HepG2 (cell line): ENCODE measurements around the gene SOX12. TPM values are rescaled to one million over a fixed set of nuclear protein-coding genes. Genes with fewer than 3 reads are reported as not detected.
A peak's percentile ranks its signal among the peaks of the same experiment; 100 is the strongest.

Experiments
- ATF1 ChIP-seq: IDR thresholded peaks from 2 replicates; pipeline ENCODE4 v1.6.1; 2016; ENCODE audit warnings: mild to moderate bottlenecking, control low read depth
- HDAC1 ChIP-seq: sonication (generic); formaldehyde crosslinking; IDR thresholded peaks from 2 replicates; pipeline ENCODE4 v1.5.1; 2020; ENCODE audit warnings: mild to moderate bottlenecking, missing genetic modification reagents
- LRRFIP1 ChIP-seq: sonication (generic); formaldehyde crosslinking; conservative IDR thresholded peaks from 2 replicates; pipeline ENCODE4 v1.4.0; 2020; ENCODE audit warnings: missing genetic modification reagents
- MBNL3 ChIP-seq: fragments of 250-450 bp; sonication (Bioruptor Pico); conservative IDR thresholded peaks from 2 replicates; pipeline ENCODE4 v1.8.0; 2022; ENCODE audit warnings: mild to moderate bottlenecking, inconsistent platforms
- ZBTB40 ChIP-seq, 2 experiments: fragments of 450-650 bp in 1 of 2; sonication (generic) in 1 of 2; formaldehyde crosslinking in 1 of 2; IDR thresholded peaks; 2 replicates each; pipeline versions ENCODE4 v1.6.1 to v1.8.0; 2016 to 2022; ENCODE audit warnings: antibody characterized with exemption in 1 of 2, mild to moderate bottlenecking in 1 of 2, missing genetic modification reagents in 1 of 2
- ZC3H13 ChIP-seq: sonication (generic); formaldehyde crosslinking; IDR thresholded peaks from 2 replicates; pipeline ENCODE4 v1.8.1; 2023; ENCODE audit warnings: mild to moderate bottlenecking, missing genetic modification reagents, moderate library complexity
- ZNF180 ChIP-seq: sonication (generic); formaldehyde crosslinking; IDR thresholded peaks from 2 replicates; pipeline ENCODE4 v1.4.0; 2020; ENCODE audit warnings: low read depth, missing genetic modification reagents, borderline replicate concordance
- ZNF230 ChIP-seq: sonication (generic); formaldehyde crosslinking; IDR thresholded peaks from 2 replicates; pipeline ENCODE4 v1.4.0; 2020; ENCODE audit warnings: mild to moderate bottlenecking, missing genetic modification reagents
- ZNF235 ChIP-seq: sonication (generic); formaldehyde crosslinking; IDR thresholded peaks from 2 replicates; pipeline ENCODE4 v1.8.1; 2023; ENCODE audit warnings: mild to moderate bottlenecking, missing genetic modification reagents, borderline replicate concordance
- ZNF597 ChIP-seq: sonication (generic); formaldehyde crosslinking; IDR thresholded peaks from 2 replicates; pipeline ENCODE4 v1.5.0; 2020; ENCODE audit warnings: missing genetic modification reagents
- polyA plus RNA-seq, 8 experiments: library from polyadenylated mRNA; depleted of rRNA in 3 of 8; stranded (reverse) in 7 of 8; unstranded in 1 of 8; fragments of >200 nt; fragmentation: Illumina TruSeq in 4 of 8; extraction: Trizol in 4 of 8; gene quantifications; 2 replicates each; pipeline versions ENCODE4 v1.2.1 to v1.2.3, GENCODE V29; 2011 to 2016; ENCODE audit warnings: low read depth in 4 of 8, missing spikeins in 1 of 8, mixed read lengths in 1 of 8; ENCODE audit not compliant: insufficient read depth in 1 of 8
- total RNA-seq, 5 experiments: library from RNA; depleted of rRNA; stranded (reverse); fragments of >200 nt; fragmentation: Illumina TruSeq; extraction: Trizol; gene quantifications; 2 replicates each; pipeline ENCODE4 v1.2.3, GENCODE V29; 2016; ENCODE audit warnings: low read depth in 1 of 5
- TF ChIP-seq, protein P1 (sequence below): sonication (generic); formaldehyde crosslinking; IDR thresholded peaks from 2 replicates; pipeline ENCODE4 v1.4.0; 2020; ENCODE audit warnings: missing genetic modification reagents
- TF ChIP-seq, protein P2 (sequence below): sonication (generic); formaldehyde crosslinking; IDR thresholded peaks from 2 replicates; pipeline ENCODE4 v1.5.0; 2020; ENCODE audit warnings: missing genetic modification reagents

The SOX12 gene
- total and polyA plus RNA-seq, 2 of the 13 experiments (the other 11 are each of a cell fraction or from before 2014, with no cell fraction given) = 10.0 to 18.7 TPM

GRCh38 chr20:347640-348484 is 22.5 kb downstream of the SOX12 start (continued):
- TF ChIP-seq ZBTB40 (IDR thresholded peaks at IDR 0.05) (peak; percentile 31; the same call in 1 of the 2 replicates), ZBTB40 (CRISPR knock-in tag; IDR thresholded peaks at IDR 0.05) (peak; percentile 84), ZNF180 (CRISPR knock-in tag) (0 out of 2 replicates have a peak, but pooled peaks have one; percentile 37), HDAC1 (peak; percentile 98), ZC3H13 (CRISPR knock-in tag) (peak; percentile 99), ZNF597 (CRISPR knock-in tag) (no peak), ZNF230 (CRISPR knock-in tag) (peak; percentile 98), LRRFIP1 (CRISPR knock-in tag) (no peak), ZNF235 (peak; percentile 62; the same call in 1 of the 2 replicates), ATF1 (CRISPR knock-in tag) (no peak), MBNL3 (CRISPR knock-in tag) (no peak)
- TF ChIP-seq, protein P1, sequence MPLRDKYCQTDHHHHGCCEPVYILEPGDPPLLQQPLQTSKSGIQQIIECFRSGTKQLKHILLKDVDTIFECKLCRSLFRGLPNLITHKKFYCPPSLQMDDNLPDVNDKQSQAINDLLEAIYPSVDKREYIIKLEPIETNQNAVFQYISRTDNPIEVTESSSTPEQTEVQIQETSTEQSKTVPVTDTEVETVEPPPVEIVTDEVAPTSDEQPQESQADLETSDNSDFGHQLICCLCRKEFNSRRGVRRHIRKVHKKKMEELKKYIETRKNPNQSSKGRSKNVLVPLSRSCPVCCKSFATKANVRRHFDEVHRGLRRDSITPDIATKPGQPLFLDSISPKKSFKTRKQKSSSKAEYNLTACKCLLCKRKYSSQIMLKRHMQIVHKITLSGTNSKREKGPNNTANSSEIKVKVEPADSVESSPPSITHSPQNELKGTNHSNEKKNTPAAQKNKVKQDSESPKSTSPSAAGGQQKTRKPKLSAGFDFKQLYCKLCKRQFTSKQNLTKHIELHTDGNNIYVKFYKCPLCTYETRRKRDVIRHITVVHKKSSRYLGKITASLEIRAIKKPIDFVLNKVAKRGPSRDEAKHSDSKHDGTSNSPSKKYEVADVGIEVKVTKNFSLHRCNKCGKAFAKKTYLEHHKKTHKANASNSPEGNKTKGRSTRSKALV = peak; percentile 85
- TF ChIP-seq, protein P2, sequence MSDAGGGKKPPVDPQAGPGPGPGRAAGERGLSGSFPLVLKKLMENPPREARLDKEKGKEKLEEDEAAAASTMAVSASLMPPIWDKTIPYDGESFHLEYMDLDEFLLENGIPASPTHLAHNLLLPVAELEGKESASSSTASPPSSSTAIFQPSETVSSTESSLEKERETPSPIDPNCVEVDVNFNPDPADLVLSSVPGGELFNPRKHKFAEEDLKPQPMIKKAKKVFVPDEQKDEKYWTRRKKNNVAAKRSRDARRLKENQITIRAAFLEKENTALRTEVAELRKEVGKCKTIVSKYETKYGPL (CRISPR knock-in tag) = no peak
